SU-DHL-6 (cell line): ENCODE measurements around the gene ZNF789.

Experiments
- EZH2phosphoT487 ChIP-seq: fragments of 200-600 bp; sonication (generic), shearing (Covaris generic); conservative IDR thresholded peaks from 2 replicates; pipeline ENCODE4 v1.6.1; 2018; ENCODE audit warnings: mild to moderate bottlenecking, antibody characterized with exemption, low read length, moderate library complexity, mixed read lengths
- TF ChIP-seq, protein P1 (sequence below): fragments of 200-600 bp; sonication (generic); IDR thresholded peaks from one replicate; pipeline ENCODE4 v1.5.1; 2017; ENCODE audit warnings: antibody characterized with exemption, mild to moderate bottlenecking, low read length, moderate library complexity; ENCODE audit not compliant: insufficient read depth, poor library complexity, severe bottlenecking

DNA sequence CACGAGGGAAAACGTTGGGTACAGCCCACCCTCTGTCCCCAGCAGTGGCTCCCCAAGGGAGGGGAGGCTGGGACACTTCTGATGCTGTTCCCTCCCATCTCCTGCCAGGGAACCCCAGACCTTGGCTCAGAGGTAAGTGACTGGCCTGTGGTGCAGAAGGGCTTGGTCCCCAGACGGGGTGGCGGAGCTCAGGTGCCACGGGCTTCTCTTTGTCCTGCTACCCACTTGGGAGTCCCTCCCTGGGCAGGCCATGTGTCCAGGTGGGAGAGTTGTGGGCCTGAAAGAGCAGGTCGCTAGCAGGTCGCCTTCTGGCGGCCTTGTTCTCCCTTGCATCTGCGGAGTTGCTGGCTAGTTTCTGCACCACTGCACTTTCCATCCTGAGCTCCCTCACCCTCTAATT lies 16.8 kb upstream of the ZNF789 start:
- TF ChIP-seq, protein P1, sequence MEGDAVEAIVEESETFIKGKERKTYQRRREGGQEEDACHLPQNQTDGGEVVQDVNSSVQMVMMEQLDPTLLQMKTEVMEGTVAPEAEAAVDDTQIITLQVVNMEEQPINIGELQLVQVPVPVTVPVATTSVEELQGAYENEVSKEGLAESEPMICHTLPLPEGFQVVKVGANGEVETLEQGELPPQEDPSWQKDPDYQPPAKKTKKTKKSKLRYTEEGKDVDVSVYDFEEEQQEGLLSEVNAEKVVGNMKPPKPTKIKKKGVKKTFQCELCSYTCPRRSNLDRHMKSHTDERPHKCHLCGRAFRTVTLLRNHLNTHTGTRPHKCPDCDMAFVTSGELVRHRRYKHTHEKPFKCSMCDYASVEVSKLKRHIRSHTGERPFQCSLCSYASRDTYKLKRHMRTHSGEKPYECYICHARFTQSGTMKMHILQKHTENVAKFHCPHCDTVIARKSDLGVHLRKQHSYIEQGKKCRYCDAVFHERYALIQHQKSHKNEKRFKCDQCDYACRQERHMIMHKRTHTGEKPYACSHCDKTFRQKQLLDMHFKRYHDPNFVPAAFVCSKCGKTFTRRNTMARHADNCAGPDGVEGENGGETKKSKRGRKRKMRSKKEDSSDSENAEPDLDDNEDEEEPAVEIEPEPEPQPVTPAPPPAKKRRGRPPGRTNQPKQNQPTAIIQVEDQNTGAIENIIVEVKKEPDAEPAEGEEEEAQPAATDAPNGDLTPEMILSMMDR, result no peak
- no peak for TF ChIP-seq EZH2phosphoT487
